ENCODE measurements around the gene TTC27. TPM values are rescaled to one million over a fixed set of nuclear protein-coding genes. Genes with fewer than 3 reads are reported as not detected.

TTC27 gene
- total and polyA plus RNA-seq, 10 of the 15 experiments (the other 5 are each of a cell fraction or from before 2014, with no cell fraction given): 20.4 to 34.9 (median 26.0) TPM

- intact Hi-C loops (cut with micrococcal nuclease; ENCODE audit: unreplicated experiment): no loop called here
- Histone ChIP-seq H2AFZ (ENCODE audit: control insufficient read depth, low read depth, low read length) (no peak overlapping the region), H3K79me2 (ENCODE audit: control insufficient read depth, insufficient read depth, low read length) (no peaks in the 10 kb centered on the region), H3K36me3 (ENCODE audit: control insufficient read depth in 2 of 2, insufficient read depth in 2 of 2, low read length in 1 of 2) (peaks cover 0 to 3% of the 10 kb centered on the region in 2 experiments; a peak in 2 of 4 replicates), H3K27me3 (replicated peaks in 1 of 2; ENCODE audit: control insufficient read depth in 2 of 2, insufficient read depth in 2 of 2, low read length in 1 of 2) (no peaks in the 10 kb centered on the region), H3K27ac (ENCODE audit: control insufficient read depth, insufficient read depth) (no peak overlapping the region), H4K20me1 (ENCODE audit: control insufficient read depth, insufficient read depth) (no peaks in the 10 kb centered on the region), H3K4me2 (ENCODE audit: control insufficient read depth, insufficient read depth) (no peak overlapping the region), H3K9ac (ENCODE audit: control insufficient read depth, insufficient read depth, low read length) (no peak overlapping the region), H3K9me3 (replicated peaks; ENCODE audit: control insufficient read depth, insufficient read depth, low read length) (no peaks in the 10 kb centered on the region), H3K4me1 (ENCODE audit: control insufficient read depth, insufficient read depth, low read length) (no peaks in the 10 kb centered on the region), H3K4me3 (no peak overlapping the region)
- BruUV-seq (replicated peaks): no TSS peak
- TF ChIP-seq REST (IDR thresholded peaks at IDR 0.05; ENCODE audit: low read depth, low read length) (no peak), MTA2 (IDR thresholded peaks at IDR 0.05; ENCODE audit: low read depth) (no peak)
- FAIRE-seq (no peak), ATAC-seq (no peak), DNase-seq (ENCODE audit: low read depth, low spot score) (no peak)
- 100% methylated on average over 1 of the region's 1 CpG for WGBS (ENCODE audit: insufficient coverage, insufficient replicate concordance, low lambda C conversion rate, missing lambda C conversion rate)
- ChIA-PET CTCF (interaction anchor here (0.6 to 1.0 kb wide), 2 partner anchors 12 to 416 kb away, joined by 3 to 4 read pairs; no protein-coding TSS in a partner anchor), POLR2A (interaction anchor here (1.1 kb wide), 1 partner anchor 16 kb away, joined by 4 read pairs; no protein-coding TSS in a partner anchor), SMC1A (ENCODE audit: uncharacterized antibody, unreplicated experiment) (interaction anchor here (0.6 to 1.0 kb wide), 3 partner anchors 30 to 66 kb away, joined by 3 to 4 read pairs (median 3); no protein-coding TSS in a partner anchor), RAD21 (ENCODE audit: unreplicated experiment) (no interaction called here)
- in situ Hi-C loops (cut with MboI): no loop called here
Observed at GRCh38 chr2:32721376-32721775, 93.5 kb downstream of the TTC27 start.
